Mesendoderm (in vitro differentiated cells): ENCODE measurements around the gene ATXN7L1.
A peak's percentile ranks its signal among the peaks of the same experiment; 100 is the strongest.

Source experiments
- DNase-seq: peaks from one replicate; pipeline ENCODE4 v3.0.0; 2013
- H2AK5ac ChIP-seq: 2 replicates; pipeline ENCODE4 v1.6.1; 2013; ENCODE audit warnings: low read length, inconsistent platforms
- H2BK120ac ChIP-seq: 2 replicates; pipeline ENCODE4 v1.6.1; 2013; ENCODE audit warnings: low read depth, mild to moderate bottlenecking, low read length, moderate library complexity, mixed read lengths
- H2BK15ac ChIP-seq: replicated peaks from 2 replicates; pipeline ENCODE4 v1.6.1; 2013; ENCODE audit warnings: low read depth, mild to moderate bottlenecking, moderate library complexity
- H2BK5ac ChIP-seq: 2 replicates; pipeline ENCODE4 v1.6.1; 2013; ENCODE audit warnings: low read length, inconsistent platforms
- H3K18ac ChIP-seq: 2 replicates; pipeline ENCODE4 v1.6.1; 2013; ENCODE audit warnings: mild to moderate bottlenecking, low read length, mixed read lengths
- H3K23ac ChIP-seq: one replicate; pipeline ENCODE4 v1.6.1; 2013; ENCODE audit warnings: low read length
- H3K27ac ChIP-seq: 2 replicates; pipeline ENCODE4 v1.5.1; 2013; ENCODE audit warnings: low read depth, mild to moderate bottlenecking, inconsistent platforms, low read length, moderate library complexity
- H3K27me3 ChIP-seq: 2 replicates; pipeline ENCODE4 v1.6.1; 2013; ENCODE audit warnings: low read length, control low read depth, mild to moderate bottlenecking, inconsistent platforms; ENCODE audit not compliant: insufficient read depth, poor library complexity
- H3K36me3 ChIP-seq: 2 replicates; pipeline ENCODE4 v1.6.1; 2013; ENCODE audit warnings: low read length, inconsistent platforms; ENCODE audit not compliant: control insufficient read depth, insufficient read depth
- H3K4ac ChIP-seq: one replicate; pipeline ENCODE4 v1.6.1; 2013; ENCODE audit warnings: low read depth, mild to moderate bottlenecking, low read length, moderate library complexity
- H3K4me1 ChIP-seq: 2 replicates; pipeline ENCODE4 v1.6.1; 2013; ENCODE audit warnings: low read depth, low read length, inconsistent platforms; ENCODE audit not compliant: control insufficient read depth
- H3K4me2 ChIP-seq: 2 replicates; pipeline ENCODE4 v1.6.1; 2013; ENCODE audit warnings: low read length
- H3K4me3 ChIP-seq: 2 replicates; pipeline ENCODE4 v1.5.1; 2013; ENCODE audit warnings: mild to moderate bottlenecking, low read length
- H3K56ac ChIP-seq: one replicate; pipeline ENCODE4 v1.6.1; 2013; ENCODE audit warnings: low read length
- H3K79me1 ChIP-seq: 2 replicates; pipeline ENCODE4 v1.6.1; 2013; ENCODE audit warnings: low read length, inconsistent platforms
- H3K79me2 ChIP-seq: 2 replicates; pipeline ENCODE4 v1.6.1; 2013; ENCODE audit warnings: mild to moderate bottlenecking, low read length; ENCODE audit not compliant: control insufficient read depth, insufficient read depth
- H3K9ac ChIP-seq: 2 replicates; pipeline ENCODE4 v1.6.1; 2013; ENCODE audit warnings: low read length, inconsistent platforms
- H4K5ac ChIP-seq: one replicate; pipeline ENCODE4 v1.6.1; 2013; ENCODE audit warnings: low read length
- H4K8ac ChIP-seq: one replicate; pipeline ENCODE4 v1.6.1; 2013; ENCODE audit warnings: low read depth, mild to moderate bottlenecking, control low read depth, low read length, moderate library complexity
- WGBS: extraction: QIAGEN DNeasy Blood & Tissue Kit; methylation state at CpG from one replicate; pipeline ENCODE4 v1.1.7; 2013; ENCODE audit warnings: low lambda C conversion rate, missing lambda C conversion rate; ENCODE audit not compliant: insufficient coverage; ENCODE audit errors: extremely low coverage; 5-methylcytosine and 5-hydroxymethylcytosine counted together

Gene ATXN7L1

GRCh38 chr7:105590793-105591192 is 285.6 kb downstream of the ATXN7L1 start:
- no peak overlapping the region for H2BK15ac ChIP-seq

GRCh38 chr7:105589356-105590077 is 286.9 kb downstream of the ATXN7L1 start:
- Histone ChIP-seq H2BK15ac (no peak overlapping the region), H3K18ac (no peak overlapping the region), H3K4ac (no peak overlapping the region), H2BK5ac (no peak overlapping the region), H3K23ac (no peak overlapping the region), H4K8ac (no peak overlapping the region), H4K5ac (no peak overlapping the region), H3K4me1 (no peaks in the 10 kb centered on the region), H2BK120ac (no peak overlapping the region), H3K4me2 (no peak overlapping the region), H3K27ac (no peak overlapping the region), H3K4me3 (no peak overlapping the region), H3K9ac (no peak overlapping the region), H3K36me3 (no peaks in the 10 kb centered on the region), H3K56ac (no peak overlapping the region), H3K27me3 (no peaks in the 10 kb centered on the region), H3K79me1 (no peaks in the 10 kb centered on the region), H3K79me2 (no peaks in the 10 kb centered on the region), H2AK5ac (no peak overlapping the region)
- WGBS: no CpG with 5 or more reads among the region's 6 CpGs
- peak; percentile 83 for DNase-seq

More at GRCh38 chr7:105590793-105591192, 285.6 kb downstream of the ATXN7L1 start:
- no peak overlapping the region for H4K8ac ChIP-seq
- no peak overlapping the region for H4K5ac ChIP-seq
- H3K56ac ChIP-seq: no peak overlapping the region
- no peak overlapping the region for H2AK5ac ChIP-seq
- no peaks in the 10 kb centered on the region for H3K27me3 ChIP-seq
- H3K79me2 ChIP-seq: no peaks in the 10 kb centered on the region
- H3K23ac ChIP-seq: no peak overlapping the region
- DNase-seq: no peak
- no peaks in the 10 kb centered on the region for H3K79me1 ChIP-seq
- H3K4ac ChIP-seq: no peak overlapping the region
- H3K4me3 ChIP-seq: no peak overlapping the region
- H3K27ac ChIP-seq: no peak overlapping the region
- H3K36me3 ChIP-seq: no peaks in the 10 kb centered on the region
- no peak overlapping the region for H2BK120ac ChIP-seq
- H3K4me1 ChIP-seq: no peaks in the 10 kb centered on the region
- no peak overlapping the region for H2BK5ac ChIP-seq
- no peak overlapping the region for H3K4me2 ChIP-seq
- WGBS: no CpG with 5 or more reads among the region's 5 CpGs
- H3K18ac ChIP-seq: no peak overlapping the region
- H3K9ac ChIP-seq: no peak overlapping the region

GRCh38 chr7:105587909-105588635 is 288.3 kb downstream of the ATXN7L1 start:
- WGBS: no CpG with 5 or more reads among the region's 12 CpGs

DNA sequence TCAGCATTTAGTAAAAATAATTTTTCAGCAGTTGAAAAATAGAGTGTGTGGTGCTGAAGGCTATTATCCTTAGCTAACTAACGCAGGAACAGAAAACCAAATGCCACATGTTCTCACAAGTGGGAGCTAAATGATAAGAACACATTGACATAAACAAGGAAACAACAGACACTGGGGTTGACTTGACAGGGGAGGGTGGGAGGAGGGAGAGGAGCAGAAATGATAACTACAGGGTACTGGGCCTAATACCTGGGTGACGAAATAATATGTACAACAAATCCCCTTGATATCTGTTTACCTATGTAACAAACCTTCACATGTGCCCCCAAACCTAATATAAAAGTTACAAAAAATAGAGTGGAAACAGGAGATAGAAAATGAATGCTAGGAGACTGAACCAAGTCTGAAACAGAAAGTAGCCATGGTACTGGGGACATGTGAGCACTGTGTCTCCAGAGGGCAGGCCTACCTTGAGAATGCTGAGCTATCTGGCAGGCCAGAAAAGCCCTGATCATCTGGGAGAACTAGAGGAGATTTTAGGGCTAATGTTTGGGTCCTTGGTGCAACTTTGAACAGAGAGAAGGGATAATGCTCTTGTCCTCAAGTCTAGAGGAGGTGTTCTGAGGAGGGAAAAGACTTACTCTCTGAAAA is 290.4 kb downstream of the ATXN7L1 start:
- H3K4me3 ChIP-seq: no peak overlapping the region
- no peak for DNase-seq
- no peaks in the 10 kb centered on the region for H3K27me3 ChIP-seq
- H3K4me2 ChIP-seq: no peak overlapping the region
- no peaks in the 10 kb centered on the region for H3K36me3 ChIP-seq
- no peak overlapping the region for H3K18ac ChIP-seq
- H2BK120ac ChIP-seq: no peak overlapping the region
- H3K4me1 ChIP-seq: no peaks in the 10 kb centered on the region
- H3K27ac ChIP-seq: no peak overlapping the region
- no peak overlapping the region for H3K23ac ChIP-seq
- H3K9ac ChIP-seq: no peak overlapping the region
- no peak overlapping the region for H4K5ac ChIP-seq
- no peaks in the 10 kb centered on the region for H3K79me1 ChIP-seq
- H3K56ac ChIP-seq: no peak overlapping the region
- WGBS: no CpG with 5 or more reads among the region's 2 CpGs
- no peak overlapping the region for H3K4ac ChIP-seq
- no peak overlapping the region for H2BK15ac ChIP-seq
- H4K8ac ChIP-seq: no peak overlapping the region
- H3K79me2 ChIP-seq: no peaks in the 10 kb centered on the region
- H2BK5ac ChIP-seq: no peak overlapping the region
- no peak overlapping the region for H2AK5ac ChIP-seq

More at GRCh38 chr7:105587909-105588635, 288.3 kb downstream of the ATXN7L1 start:
- no peak overlapping the region for H3K27ac ChIP-seq
- no peak overlapping the region for H4K8ac ChIP-seq
- no peak overlapping the region for H3K9ac ChIP-seq
- no peak overlapping the region for H2BK5ac ChIP-seq
- no peak overlapping the region for H3K18ac ChIP-seq
- H3K4ac ChIP-seq: no peak overlapping the region
- H3K4me1 ChIP-seq: no peaks in the 10 kb centered on the region
- no peaks in the 10 kb centered on the region for H3K79me1 ChIP-seq
- no peak overlapping the region for H3K56ac ChIP-seq
- no peaks in the 10 kb centered on the region for H3K36me3 ChIP-seq
- no peak overlapping the region for H3K23ac ChIP-seq
- no peak overlapping the region for H2BK120ac ChIP-seq
- no peak overlapping the region for H2BK15ac ChIP-seq
- H3K4me2 ChIP-seq: no peak overlapping the region
- no peaks in the 10 kb centered on the region for H3K79me2 ChIP-seq
- no peaks in the 10 kb centered on the region for H3K27me3 ChIP-seq
- peak; percentile 47 for DNase-seq
- no peak overlapping the region for H2AK5ac ChIP-seq
- H3K4me3 ChIP-seq: no peak overlapping the region
- H4K5ac ChIP-seq: no peak overlapping the region

DNA sequence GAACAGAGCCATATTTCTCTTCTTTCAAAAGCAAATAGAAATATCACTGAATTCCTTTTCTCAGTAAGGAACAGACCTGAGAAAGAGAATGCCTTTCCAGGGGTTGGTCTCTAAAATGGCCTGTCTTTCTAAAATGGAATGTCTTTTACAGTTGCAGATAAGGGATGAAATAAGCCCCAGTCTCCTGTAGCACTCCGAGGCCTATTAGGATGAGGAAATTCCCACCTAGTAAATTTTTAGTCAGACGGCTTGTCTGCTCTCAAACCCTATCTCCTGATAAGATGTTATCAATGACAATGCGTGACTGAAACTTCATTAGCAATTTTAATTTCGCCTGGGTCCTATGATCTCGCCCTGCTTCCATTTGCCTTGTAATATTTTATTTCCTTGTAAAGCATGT is 292.2 kb downstream of the ATXN7L1 start:
- no peak overlapping the region for H4K5ac ChIP-seq
- H3K4me3 ChIP-seq: no peak overlapping the region

More for the DNA sequence above, 292.2 kb downstream of the ATXN7L1 start:
- no peak overlapping the region for H4K8ac ChIP-seq
- DNase-seq: peak; percentile 39
- no peak overlapping the region for H3K9ac ChIP-seq
- no peak overlapping the region for H2BK120ac ChIP-seq
- H3K79me2 ChIP-seq: no peaks in the 10 kb centered on the region
- H3K4me1 ChIP-seq: no peaks in the 10 kb centered on the region
- H3K23ac ChIP-seq: no peak overlapping the region
- no peaks in the 10 kb centered on the region for H3K36me3 ChIP-seq
- no peak overlapping the region for H3K18ac ChIP-seq
- H2AK5ac ChIP-seq: no peak overlapping the region
- no peak overlapping the region for H2BK15ac ChIP-seq
- no peaks in the 10 kb centered on the region for H3K79me1 ChIP-seq
- no peaks in the 10 kb centered on the region for H3K27me3 ChIP-seq
- H3K4me2 ChIP-seq: no peak overlapping the region
- H3K56ac ChIP-seq: no peak overlapping the region
- H3K27ac ChIP-seq: no peak overlapping the region
- no CpG with 5 or more reads among the region's 5 CpGs for WGBS
- H3K4ac ChIP-seq: no peak overlapping the region
- H2BK5ac ChIP-seq: no peak overlapping the region
